ENCODE data around the gene PFDN4. TPM values are rescaled to one million over a fixed set of nuclear protein-coding genes. Genes with fewer than 3 reads are reported as not detected.

Gene PFDN4
- total RNA-seq, 1 experiment from 2014 or later = 90.1 TPM

DNA sequence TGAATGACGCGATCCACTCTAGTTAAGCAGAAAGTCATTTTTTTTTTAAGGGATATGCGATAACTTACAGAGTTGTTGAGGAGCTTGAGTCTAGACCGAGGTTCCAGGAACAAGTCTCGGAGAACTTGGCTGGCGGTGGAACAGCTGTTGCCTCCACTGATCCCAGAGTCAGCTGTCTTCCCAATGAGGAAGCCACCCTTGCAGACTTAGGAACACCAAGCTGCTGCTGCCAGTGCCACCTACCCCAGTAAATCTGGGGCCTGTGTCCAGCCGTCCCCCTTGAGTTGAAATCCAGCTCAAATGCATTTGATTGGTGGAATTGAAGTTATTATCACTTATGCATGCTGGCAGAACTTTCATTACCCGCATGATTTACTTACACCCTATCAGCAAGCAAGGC lies 6.7 kb downstream of the PFDN4 start:
- POLR2A ChIA-PET = no interaction called here
- H3K9me3 Mint-ChIP-seq = no peaks in the 10 kb centered on the region
- H3K27me3 Mint-ChIP-seq (ENCODE audit: low read depth) = no peaks in the 10 kb centered on the region
- CTCF ChIA-PET = interaction anchor here (0.6 to 1.4 kb wide), 3 partner anchors 13 to 431 kb away, joined by 3 to 7 read pairs (median 3); no protein-coding TSS in a partner anchor
- H3K27ac Mint-ChIP-seq = no peak overlapping the region
- H3K36me3 Mint-ChIP-seq = peaks cover 32% of the 10 kb centered on the region
- H3K4me3 Mint-ChIP-seq = no peak overlapping the region
- no peak for DNase-seq (ENCODE audit: low spot score)
- H3K4me1 Mint-ChIP-seq = peaks cover 7% of the 10 kb centered on the region
- no peak for ATAC-seq
- TF ChIP-seq ETV6 (CRISPR knock-in tag; IDR thresholded peaks at IDR 0.05) (no peak), NFYB (CRISPR knock-in tag; conservative IDR thresholded peaks at IDR 0.05; ENCODE audit: low read depth) (no peak), TEAD1 (CRISPR knock-in tag; IDR thresholded peaks at IDR 0.05) (no peak), NFE2L1 (CRISPR knock-in tag; IDR thresholded peaks at IDR 0.05) (no peak), GABPB1 (CRISPR knock-in tag; IDR thresholded peaks at IDR 0.05) (no peak), ZNF219 (CRISPR knock-in tag; IDR thresholded peaks at IDR 0.05; ENCODE audit: borderline replicate concordance) (no peak), FOXP1 (CRISPR knock-in tag; IDR thresholded peaks at IDR 0.05; ENCODE audit: borderline replicate concordance) (no peak), ZNF232 (CRISPR knock-in tag; IDR thresholded peaks at IDR 0.05) (no peak)
- TF ChIP-seq, protein P1, sequence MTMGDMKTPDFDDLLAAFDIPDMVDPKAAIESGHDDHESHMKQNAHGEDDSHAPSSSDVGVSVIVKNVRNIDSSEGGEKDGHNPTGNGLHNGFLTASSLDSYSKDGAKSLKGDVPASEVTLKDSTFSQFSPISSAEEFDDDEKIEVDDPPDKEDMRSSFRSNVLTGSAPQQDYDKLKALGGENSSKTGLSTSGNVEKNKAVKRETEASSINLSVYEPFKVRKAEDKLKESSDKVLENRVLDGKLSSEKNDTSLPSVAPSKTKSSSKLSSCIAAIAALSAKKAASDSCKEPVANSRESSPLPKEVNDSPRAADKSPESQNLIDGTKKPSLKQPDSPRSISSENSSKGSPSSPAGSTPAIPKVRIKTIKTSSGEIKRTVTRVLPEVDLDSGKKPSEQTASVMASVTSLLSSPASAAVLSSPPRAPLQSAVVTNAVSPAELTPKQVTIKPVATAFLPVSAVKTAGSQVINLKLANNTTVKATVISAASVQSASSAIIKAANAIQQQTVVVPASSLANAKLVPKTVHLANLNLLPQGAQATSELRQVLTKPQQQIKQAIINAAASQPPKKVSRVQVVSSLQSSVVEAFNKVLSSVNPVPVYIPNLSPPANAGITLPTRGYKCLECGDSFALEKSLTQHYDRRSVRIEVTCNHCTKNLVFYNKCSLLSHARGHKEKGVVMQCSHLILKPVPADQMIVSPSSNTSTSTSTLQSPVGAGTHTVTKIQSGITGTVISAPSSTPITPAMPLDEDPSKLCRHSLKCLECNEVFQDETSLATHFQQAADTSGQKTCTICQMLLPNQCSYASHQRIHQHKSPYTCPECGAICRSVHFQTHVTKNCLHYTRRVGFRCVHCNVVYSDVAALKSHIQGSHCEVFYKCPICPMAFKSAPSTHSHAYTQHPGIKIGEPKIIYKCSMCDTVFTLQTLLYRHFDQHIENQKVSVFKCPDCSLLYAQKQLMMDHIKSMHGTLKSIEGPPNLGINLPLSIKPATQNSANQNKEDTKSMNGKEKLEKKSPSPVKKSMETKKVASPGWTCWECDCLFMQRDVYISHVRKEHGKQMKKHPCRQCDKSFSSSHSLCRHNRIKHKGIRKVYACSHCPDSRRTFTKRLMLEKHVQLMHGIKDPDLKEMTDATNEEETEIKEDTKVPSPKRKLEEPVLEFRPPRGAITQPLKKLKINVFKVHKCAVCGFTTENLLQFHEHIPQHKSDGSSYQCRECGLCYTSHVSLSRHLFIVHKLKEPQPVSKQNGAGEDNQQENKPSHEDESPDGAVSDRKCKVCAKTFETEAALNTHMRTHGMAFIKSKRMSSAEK (CRISPR knock-in tag; IDR thresholded peaks at IDR 0.05; ENCODE audit: borderline replicate concordance) = no peak
- TF ChIP-seq, protein P2, sequence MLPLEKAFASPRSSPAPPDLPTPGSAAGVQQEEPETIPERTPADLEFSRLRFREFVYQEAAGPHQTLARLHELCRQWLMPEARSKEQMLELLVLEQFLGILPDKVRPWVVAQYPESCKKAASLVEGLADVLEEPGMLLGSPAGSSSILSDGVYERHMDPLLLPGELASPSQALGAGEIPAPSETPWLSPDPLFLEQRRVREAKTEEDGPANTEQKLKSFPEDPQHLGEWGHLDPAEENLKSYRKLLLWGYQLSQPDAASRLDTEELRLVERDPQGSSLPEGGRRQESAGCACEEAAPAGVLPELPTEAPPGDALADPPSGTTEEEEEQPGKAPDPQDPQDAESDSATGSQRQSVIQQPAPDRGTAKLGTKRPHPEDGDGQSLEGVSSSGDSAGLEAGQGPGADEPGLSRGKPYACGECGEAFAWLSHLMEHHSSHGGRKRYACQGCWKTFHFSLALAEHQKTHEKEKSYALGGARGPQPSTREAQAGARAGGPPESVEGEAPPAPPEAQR (CRISPR knock-in tag; IDR thresholded peaks at IDR 0.05) = no peak
- TF ChIP-seq, protein P3, sequence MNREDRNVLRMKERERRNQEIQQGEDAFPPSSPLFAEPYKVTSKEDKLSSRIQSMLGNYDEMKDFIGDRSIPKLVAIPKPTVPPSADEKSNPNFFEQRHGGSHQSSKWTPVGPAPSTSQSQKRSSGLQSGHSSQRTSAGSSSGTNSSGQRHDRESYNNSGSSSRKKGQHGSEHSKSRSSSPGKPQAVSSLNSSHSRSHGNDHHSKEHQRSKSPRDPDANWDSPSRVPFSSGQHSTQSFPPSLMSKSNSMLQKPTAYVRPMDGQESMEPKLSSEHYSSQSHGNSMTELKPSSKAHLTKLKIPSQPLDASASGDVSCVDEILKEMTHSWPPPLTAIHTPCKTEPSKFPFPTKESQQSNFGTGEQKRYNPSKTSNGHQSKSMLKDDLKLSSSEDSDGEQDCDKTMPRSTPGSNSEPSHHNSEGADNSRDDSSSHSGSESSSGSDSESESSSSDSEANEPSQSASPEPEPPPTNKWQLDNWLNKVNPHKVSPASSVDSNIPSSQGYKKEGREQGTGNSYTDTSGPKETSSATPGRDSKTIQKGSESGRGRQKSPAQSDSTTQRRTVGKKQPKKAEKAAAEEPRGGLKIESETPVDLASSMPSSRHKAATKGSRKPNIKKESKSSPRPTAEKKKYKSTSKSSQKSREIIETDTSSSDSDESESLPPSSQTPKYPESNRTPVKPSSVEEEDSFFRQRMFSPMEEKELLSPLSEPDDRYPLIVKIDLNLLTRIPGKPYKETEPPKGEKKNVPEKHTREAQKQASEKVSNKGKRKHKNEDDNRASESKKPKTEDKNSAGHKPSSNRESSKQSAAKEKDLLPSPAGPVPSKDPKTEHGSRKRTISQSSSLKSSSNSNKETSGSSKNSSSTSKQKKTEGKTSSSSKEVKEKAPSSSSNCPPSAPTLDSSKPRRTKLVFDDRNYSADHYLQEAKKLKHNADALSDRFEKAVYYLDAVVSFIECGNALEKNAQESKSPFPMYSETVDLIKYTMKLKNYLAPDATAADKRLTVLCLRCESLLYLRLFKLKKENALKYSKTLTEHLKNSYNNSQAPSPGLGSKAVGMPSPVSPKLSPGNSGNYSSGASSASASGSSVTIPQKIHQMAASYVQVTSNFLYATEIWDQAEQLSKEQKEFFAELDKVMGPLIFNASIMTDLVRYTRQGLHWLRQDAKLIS (CRISPR knock-in tag; IDR thresholded peaks at IDR 0.05; ENCODE audit: borderline replicate concordance) = no peak
- TF ChIP-seq, protein P4, sequence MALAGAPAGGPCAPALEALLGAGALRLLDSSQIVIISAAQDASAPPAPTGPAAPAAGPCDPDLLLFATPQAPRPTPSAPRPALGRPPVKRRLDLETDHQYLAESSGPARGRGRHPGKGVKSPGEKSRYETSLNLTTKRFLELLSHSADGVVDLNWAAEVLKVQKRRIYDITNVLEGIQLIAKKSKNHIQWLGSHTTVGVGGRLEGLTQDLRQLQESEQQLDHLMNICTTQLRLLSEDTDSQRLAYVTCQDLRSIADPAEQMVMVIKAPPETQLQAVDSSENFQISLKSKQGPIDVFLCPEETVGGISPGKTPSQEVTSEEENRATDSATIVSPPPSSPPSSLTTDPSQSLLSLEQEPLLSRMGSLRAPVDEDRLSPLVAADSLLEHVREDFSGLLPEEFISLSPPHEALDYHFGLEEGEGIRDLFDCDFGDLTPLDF (CRISPR knock-in tag; IDR thresholded peaks at IDR 0.05) = no peak
- TF ChIP-seq, protein P5, sequence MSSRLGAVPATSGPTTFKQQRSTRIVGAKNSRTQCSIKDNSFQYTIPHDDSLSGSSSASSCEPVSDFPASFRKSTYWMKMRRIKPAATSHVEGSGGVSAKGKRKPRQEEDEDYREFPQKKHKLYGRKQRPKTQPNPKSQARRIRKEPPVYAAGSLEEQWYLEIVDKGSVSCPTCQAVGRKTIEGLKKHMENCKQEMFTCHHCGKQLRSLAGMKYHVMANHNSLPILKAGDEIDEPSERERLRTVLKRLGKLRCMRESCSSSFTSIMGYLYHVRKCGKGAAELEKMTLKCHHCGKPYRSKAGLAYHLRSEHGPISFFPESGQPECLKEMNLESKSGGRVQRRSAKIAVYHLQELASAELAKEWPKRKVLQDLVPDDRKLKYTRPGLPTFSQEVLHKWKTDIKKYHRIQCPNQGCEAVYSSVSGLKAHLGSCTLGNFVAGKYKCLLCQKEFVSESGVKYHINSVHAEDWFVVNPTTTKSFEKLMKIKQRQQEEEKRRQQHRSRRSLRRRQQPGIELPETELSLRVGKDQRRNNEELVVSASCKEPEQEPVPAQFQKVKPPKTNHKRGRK (CRISPR knock-in tag; IDR thresholded peaks at IDR 0.05; ENCODE audit: borderline replicate concordance) = no peak
- TF ChIP-seq, protein P6, sequence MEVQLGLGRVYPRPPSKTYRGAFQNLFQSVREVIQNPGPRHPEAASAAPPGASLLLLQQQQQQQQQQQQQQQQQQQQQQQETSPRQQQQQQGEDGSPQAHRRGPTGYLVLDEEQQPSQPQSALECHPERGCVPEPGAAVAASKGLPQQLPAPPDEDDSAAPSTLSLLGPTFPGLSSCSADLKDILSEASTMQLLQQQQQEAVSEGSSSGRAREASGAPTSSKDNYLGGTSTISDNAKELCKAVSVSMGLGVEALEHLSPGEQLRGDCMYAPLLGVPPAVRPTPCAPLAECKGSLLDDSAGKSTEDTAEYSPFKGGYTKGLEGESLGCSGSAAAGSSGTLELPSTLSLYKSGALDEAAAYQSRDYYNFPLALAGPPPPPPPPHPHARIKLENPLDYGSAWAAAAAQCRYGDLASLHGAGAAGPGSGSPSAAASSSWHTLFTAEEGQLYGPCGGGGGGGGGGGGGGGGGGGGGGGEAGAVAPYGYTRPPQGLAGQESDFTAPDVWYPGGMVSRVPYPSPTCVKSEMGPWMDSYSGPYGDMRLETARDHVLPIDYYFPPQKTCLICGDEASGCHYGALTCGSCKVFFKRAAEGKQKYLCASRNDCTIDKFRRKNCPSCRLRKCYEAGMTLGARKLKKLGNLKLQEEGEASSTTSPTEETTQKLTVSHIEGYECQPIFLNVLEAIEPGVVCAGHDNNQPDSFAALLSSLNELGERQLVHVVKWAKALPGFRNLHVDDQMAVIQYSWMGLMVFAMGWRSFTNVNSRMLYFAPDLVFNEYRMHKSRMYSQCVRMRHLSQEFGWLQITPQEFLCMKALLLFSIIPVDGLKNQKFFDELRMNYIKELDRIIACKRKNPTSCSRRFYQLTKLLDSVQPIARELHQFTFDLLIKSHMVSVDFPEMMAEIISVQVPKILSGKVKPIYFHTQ (CRISPR knock-in tag; IDR thresholded peaks at IDR 0.05) = no peak

Measured in WTC11 (cell line).